HG03558 (cell line): Measurements from ENCODE around the gene EEF1A2.
"Not testable (repeated sequence)": the region's sequence is repeated elsewhere in the genome, so short reads cannot be mapped to it uniquely, and the experiment has no call there.

Source experiments
- ATAC-seq: cut with Tn5 transposase; IDR thresholded peaks from one replicate; pipeline ENCODE4 v1.9.1; 2021; ENCODE audit warnings: moderate number of reproducible peaks; ENCODE audit not compliant: unreplicated experiment; ENCODE audit errors: extremely low read depth

Gene EEF1A2

DNA sequence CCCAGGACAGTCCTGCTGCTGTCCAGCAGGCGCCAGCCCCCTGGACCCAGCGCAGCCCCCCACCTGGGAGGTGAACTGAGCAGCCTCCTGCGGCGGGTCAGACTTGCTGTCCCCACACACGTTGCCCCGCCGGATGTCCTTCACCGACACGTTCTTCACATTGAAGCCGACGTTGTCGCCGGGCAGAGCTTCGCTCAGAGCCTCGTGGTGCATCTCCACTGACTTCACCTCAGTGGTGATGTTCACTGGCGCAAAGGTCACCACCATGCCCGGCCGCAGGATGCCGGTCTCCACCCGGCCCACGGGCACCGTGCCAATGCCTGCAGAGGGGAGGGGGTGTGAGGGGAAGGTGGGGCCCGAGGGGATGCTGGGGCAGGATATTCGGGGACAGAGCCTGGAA, 8.5 kb downstream of the EEF1A2 start:
- no peak for ATAC-seq

DNA sequence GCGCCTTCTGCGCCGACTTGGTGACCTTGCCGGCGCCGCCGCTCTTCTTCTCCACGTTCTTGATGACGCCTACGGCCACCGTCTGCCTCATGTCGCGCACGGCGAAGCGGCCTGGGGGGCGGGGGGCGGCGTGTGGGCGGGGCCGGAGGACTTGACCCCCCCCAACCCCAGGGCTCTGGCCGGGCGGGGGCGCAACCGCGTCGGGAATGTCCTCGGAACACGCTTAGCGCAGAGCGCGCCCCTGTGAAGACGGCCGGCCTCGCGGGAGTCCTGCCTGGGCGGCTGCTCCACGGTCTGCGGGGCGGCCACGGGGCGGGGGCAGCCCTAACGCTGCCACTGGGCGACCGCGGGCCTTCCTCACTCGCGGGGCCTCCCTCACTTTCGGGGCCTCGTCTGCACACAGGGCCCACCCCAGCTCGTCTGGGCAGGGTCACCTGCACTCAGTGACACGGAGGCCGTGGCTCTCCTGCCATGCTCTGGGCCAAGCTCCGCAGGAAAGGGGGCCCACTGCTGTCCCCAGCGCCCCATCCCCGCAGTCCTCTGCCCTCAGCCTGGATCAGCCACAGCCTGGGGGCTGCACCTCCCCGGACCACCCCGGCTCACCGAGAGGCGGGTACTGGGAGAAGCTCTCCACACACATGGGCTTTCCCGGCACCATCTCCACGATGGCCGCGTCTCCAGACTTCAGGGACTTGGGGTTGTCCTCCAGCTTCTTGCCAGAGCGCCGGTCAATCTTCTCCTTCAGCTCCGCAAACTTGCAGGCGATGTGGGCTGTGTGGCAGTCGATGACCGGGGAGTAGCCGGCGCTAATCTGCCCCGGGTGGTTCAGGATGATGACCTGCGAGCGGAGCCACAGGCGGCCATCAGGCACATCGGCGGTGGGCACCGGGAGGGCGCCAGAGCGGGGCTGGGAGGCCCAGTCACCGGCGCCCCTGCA, 10.3 kb downstream of the EEF1A2 start:
- ATAC-seq = no peak

DNA sequence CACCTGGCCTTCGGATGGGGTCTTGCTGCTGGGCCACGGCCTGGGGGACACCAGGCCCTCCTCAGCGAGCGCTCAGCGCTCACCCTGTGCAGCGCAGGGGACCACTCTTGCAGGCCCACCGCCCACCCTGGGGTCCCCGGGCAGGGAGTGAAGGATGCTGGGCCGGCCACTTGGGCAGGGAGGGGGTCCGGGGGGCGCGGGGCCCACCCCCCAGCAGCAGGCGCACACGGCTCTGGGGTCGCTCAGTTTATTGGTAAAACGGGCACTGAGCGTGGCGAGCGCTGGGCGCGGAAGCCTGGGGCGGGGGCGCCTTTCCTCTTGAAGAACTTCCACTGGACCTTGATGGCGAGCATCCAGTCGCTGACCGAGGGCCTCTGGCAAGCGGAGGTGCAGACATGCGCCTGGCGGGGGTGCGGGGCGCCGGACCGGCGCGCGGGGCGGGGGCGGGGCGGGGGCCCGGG, 11.1 kb downstream of the EEF1A2 start:
- ATAC-seq = no peak

DNA sequence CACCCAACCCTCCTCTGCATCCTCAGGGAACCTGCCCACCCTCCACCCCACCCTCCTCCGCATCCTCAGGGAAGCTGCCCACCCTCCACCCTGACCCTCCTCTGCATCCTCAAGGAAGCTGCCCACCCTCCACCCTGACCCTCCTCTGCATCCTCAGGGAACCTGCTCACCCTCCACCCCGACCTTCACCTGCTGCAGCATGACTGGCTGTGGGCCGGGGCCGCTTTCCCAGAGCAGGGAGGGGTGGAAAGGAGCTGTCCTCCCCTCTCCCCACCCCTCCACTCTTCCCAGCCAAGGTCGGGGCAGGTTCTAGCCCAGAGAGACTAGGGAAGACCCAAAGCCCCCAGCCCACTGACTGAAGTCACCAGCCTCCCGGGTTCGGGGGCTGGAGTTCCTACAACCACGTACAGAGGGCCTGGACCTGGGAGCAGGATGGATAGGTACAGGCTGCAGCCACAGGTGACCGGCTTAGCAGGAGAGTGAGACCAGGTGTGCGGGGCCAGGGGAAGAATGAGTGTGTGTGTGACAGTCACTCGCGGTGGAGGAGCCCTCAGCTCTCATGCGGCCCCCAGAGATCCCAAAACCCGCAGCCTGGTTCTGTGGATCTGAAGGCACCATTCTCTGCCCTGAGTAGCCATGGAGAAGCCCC, 11.6 kb downstream of the EEF1A2 start:
- ATAC-seq = no peak

DNA sequence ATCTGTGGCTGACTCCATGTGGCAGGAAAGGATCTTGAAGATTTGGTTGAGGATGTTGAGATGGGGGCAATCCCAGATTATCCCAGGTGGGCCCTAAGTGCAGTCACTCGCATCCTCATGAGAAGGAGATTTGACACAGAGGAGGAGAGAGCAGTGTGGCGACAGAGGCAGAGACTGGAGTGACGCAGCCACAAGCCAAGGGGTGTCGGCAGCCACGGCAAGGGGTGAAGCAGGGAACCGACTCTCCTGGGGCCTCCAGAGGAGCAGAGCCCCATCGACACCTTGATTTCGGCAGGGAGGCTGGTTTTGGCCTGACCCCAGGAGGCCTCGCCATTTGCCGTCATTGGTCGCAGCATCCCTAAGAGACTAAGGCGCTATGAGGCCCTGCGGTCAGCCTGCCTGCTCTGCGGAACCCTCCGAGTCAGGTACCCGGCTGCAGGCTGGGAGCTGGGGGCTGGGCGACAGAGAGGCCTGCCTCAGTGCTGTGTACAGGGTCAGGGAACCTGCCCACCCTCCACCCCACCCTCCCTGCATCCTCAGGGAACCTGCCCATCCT, 12.5 kb downstream of the EEF1A2 start:
- no peak for ATAC-seq

DNA sequence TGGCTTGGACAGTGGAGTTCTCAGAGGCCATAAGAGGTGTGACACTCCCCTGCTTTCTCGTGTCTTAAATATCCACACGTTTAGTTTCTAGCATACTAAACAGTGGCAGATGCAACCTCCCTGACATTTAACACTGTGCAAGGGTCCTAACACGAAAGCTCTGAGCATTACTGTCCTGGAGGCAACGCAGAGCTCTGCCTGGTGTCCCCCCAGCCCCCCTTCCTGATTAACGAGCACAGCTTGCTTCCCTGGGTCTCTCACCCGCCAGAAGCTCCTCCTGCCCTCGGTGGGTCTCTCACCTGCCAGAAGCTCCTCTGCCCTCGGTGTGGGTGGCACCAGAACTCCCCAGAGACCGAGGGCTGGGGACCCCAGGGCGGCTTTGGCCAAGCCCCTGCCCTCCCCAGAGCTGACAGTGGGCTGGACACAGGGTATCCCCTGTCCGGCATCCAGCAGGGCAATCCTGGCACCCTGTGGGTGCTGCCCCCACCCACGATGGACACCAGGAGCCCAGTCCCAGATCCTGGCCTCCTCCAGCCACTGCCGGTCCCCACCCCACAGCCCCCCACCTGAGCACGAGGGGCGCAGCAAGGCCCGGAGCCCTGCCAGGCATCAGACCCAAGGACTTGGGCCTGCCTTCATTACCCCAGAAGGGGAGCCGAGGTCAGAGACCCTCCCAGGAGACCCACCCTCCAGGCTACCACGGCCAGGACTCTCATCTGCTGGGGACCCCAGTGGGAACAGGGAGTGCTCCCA, 14.1 kb downstream of the EEF1A2 start:
- ATAC-seq = no peak

DNA sequence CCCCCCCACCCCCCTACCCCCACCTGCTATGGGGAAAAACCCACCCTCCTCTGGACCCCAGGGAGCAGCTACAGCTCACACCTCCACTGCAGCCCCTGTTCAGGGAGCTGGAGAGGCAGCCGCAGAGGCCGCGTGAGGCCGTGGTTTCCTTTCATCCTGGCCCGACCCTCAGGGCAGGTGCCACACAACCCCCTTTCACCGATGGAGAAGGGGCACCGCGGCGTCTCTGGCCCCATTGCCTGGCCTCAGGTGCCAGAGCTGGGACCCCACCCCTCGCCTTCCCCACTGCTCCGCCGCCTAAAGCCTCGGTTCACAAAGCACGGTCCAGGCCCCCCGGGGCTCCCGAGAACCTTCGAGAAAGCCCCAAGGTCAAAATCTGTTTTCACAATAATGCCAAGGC, 14.6 kb downstream of the EEF1A2 start:
- no peak for ATAC-seq

DNA sequence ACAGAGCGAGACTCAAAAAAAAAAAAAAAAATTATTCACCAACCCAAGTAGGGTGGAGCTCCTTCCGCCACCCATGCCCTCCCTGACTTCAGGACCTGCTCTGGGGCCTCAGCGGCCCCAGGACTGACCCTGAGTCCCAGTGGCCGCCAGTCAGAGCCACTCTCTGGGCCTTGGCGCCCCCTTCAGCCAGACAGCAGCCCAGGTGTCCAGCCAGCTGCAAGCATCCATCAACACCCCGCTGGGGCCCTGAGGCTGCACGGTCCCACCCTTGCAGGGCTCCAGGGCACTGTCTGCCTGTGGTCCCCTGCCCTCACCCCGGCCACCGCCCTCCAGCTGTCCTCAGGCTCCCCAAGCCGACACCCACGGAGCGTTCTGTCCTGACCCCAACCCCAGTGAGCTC, 15.0 kb downstream of the EEF1A2 start:
- no peak for ATAC-seq

DNA sequence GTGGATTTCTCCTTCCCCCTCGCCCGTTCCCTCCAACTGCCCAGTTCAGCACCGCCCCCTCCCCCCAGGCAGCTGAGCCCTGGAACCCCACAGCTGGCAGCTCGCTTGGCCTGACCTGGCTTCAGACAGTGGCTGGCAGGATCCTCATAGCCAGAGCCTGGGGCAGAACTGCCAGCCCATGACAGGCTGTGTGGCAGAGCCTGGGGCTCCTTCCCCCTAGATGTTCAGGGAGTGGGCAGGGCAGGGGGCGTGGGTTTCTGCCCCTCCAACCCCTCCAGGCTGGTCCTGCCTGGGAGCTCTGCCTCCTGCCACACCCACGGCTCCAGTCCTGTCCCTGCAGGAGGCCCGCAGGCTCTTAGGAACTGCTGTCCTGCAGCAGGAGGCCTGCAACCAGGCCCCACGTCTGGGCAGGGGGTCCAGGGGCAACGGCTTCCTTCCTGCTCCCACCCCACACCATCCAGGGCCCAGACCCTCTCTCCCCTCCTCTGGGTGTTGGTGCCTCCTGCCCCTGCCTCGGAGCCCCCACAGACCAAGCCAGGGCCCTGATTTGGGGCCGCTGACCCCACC, 16.8 kb downstream of the EEF1A2 start:
- no peak for ATAC-seq

DNA sequence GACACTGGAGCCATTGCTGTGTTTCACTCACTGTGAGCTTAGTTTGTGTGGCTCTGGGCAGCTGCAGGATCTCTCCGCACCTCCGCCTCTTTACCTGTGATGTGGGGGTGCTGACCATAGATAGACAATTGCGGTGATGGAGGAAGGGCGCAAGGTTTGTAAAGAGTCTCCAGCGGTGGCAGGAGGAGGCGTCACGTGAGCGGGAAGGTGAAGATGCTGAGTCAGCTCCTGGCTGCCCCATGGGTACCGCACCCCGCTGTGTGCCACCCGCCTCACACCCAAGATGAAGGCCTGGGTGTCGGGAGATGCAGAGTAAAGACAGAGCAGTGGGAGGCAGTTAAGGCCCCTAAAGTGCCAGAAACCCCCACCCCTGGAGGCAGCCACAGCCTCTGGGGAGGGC, 17.4 kb downstream of the EEF1A2 start:
- no peak for ATAC-seq

DNA sequence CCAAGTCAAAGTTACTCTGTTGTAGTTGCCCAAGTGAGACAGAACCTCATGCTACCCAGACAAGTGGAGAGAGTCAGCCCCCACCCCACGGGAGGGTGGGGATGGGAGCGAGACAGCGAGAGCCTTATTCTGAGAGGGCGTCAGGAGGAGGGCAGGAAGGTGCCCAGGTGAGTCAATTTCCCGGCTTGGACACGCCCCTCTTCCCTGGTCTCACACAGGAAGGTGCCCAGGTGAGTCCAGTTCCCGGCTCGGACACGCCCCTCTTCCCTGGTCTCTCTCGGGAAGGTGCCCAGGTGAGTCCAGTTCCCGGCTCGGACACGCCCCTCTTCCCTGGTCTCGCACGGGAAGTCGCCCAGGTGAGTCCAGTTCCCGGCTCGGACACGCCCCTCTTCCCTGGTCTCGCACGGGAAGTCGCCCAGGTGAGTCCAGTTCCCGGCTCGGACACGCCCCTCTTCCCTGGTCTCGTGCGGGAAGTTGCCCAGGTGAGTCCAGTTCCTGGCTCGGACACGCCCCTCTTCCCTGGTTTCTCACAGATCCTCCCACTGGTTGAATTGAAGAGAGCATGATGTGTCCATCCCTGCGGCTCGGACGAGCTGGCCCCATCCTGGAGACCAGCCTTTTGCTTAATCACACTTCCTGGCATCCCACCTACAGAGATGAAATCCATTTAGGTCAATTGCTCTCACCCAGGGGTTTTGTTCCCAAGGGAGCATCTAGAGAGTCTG, 19.0 kb downstream of the EEF1A2 start:
- ATAC-seq = not testable (repeated sequence)

DNA sequence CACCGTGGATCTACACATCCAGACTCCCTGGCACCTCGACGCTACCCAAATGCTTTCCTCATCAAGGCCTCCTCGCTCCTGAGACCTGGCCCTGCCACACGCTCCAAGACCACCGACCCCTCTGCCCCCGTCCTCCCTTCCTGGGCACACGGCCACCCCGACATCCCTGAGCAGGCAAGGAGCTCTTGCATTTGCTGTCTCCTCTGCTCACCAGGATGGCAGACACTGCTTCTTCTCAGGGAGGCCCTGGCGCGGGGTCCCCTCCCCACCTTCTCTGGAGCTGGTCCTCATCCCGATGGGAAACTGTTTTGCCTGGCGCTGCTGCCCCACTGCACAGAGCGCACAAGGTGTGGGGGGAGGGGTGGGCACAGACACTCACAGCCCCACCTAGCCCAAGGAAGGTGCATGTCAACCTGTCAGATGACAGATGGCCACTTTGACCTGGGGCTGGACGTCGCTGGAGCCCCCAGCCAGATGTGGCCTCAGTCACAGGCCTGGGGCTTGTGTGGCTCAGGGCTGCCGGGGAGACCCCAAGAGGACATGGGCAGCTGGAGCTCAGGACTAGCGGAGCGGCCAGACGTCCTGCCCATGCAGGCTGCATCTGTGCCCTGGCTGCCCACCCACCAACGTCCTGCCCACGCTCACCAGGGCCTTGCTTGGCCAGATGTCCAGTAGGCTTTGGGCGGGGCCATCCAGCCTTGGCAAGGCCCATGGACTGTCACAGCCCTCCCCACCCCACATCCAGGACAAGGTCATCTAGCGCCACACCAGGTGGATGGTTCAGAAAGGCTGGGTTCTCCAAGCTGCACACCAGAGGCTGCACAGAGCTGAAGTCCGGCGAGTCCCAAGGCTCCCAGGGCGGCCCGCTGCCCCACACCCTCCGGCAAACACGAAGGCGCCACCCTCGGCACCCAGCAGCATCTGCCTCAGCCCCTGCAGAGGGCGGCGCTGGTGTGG, 20.3 kb downstream of the EEF1A2 start:
- ATAC-seq = no peak

DNA sequence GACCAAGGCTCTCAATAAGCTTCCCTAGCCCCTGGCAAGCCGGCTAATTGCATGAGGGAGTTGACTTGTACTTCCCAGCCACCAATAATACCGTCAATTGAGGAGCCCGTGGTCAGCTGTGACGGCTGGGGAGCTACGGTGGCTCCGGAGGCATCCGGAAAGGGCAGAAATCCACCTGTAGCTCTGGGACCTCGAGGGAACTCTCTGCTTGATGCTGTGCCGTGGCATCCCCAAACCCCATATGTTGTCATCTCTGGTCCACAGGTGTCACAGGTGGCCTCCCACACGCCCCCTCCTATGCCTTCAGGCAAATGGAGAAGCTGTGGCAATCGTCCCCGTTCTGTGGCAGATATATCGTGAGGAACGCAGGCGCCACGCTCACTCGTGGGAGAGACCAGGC, 20.9 kb downstream of the EEF1A2 start:
- ATAC-seq = no peak

DNA sequence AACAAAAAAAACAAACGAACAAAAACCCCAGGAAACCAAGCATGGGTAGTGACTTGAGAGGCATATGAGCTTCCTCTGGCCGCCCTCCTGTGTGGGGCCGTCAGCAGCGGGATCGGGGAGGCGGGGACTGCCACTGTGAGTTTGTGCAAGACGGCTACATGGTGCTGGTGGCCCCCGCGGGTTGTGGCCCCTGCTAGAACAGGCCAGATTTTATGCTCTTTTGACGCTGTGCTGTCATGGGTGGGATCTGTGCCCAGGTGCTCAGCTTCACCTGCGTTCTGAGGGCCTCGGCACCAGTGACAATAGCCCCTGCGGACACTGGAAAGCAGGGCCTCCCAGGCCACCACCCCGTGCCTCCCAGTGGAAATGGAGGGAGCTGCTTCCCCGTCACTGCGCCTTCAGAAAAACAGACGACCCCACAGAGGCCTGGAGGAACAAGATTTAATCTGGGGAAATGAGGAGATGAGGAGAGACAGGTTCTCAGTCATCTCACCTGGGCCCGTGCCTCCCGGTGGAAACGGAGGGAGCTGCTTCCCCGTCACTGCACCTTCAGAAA, 21.7 kb downstream of the EEF1A2 start:
- no peak for ATAC-seq

DNA sequence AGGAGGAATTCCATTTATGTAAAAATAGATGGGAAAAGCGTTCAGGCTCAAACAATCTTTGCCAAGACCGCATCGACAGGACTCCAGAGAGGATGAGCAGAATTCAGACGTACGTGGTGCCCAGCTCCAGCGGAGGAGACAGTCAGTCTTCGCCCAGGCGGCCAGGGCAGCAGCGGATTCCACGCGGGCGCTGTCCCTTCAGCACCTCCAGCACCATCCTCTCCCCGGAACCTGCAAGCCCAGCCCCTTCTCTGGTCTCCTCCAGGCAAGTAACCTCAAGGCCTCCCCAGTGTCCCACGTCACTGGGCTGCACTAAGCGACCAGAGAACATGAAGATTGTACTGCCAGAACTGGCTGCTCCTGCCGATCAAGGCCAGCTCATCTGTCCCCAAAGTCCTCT, 23.7 kb downstream of the EEF1A2 start:
- no peak for ATAC-seq

DNA sequence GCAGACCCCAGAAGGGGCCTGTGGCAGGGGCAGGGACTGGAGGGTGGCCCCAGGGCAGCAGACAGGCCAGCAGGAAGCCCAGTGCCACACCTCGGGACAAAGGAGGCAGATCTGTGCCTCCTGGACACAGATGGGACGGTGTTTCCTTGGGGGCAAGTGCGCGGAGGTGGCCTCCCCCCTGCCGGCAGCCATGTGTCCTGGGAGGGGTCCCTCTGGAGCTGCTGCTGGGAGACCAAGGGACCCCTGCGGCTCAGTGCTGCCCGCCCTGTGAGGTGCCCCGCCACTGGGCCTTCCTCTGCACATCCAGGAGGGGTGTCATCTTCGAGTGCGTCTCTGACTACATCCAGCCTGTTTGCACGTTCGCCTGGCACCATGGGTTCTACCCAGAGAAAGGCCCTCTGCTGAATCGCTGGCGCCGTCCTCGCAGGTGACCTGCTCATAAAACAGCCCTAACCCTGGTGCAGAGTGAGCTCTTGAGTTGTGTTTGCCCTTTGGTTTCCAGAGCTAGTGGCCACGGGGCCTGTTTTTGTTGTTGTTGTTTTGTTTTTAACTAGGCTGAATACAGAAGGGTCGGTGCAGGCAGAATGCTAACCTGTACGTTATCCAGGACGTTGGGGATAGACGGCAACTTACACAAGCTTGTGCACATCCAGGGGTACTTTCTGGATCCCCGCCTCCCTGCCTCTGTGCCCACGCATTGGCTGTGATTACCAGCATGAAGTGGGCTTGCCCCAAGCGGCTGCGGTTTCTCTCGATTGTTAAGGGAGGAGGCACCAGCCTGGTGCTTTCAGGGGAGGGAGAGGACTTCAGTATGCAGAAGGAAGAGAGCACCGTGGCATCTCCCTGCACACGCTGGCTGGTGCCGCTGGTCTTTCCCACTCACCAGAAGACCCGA, 25.1 kb downstream of the EEF1A2 start:
- ATAC-seq = no peak

DNA sequence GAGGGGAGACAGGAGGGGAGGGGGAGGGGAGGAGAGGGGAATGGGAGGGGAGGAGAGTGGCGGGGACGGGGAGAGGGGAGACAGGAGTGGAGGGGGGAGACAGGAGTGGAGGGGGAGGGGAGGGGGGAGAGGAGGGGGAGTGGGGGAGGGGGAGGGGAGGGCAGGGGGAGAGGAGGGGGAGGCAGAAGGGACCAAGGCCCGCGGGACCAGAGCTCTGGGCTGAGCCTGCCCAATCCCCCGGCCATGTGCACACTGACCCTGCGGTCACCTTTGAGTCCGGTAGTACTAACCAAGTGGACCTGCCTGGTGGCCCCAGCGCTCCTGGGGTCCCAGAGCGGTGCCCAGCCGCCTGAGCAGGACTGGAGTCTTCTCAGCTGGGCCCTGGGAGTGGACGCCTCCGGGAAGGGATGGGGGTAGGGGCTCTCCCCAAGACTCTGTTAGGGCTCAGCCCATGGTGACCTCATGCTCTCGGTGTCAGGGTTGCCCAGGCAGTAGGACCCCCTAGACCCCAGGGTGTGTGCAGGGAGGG, 26.0 kb downstream of the EEF1A2 start:
- ATAC-seq = no peak
